Measurements from ENCODE around the gene AKAP13. TPM values are rescaled to one million over a fixed set of nuclear protein-coding genes. Genes with fewer than 3 reads are reported as not detected.

AKAP13 gene
- total RNA-seq, 1 experiment from 2014 or later = 75.3 TPM

- no peak for DNase-seq
- no peaks in the 10 kb centered on the region for H3K27me3 ChIP-seq
- peaks cover 4% of the 10 kb centered on the region for H3K4me1 ChIP-seq
- no peaks in the 10 kb centered on the region for H3K9me3 ChIP-seq (replicated peaks)
- H3K4me3 ChIP-seq = no peak overlapping the region
- H3K36me3 ChIP-seq = peaks cover 3% of the 10 kb centered on the region; the same call in 1 of the 2 replicates
- H3K27ac ChIP-seq = no peak overlapping the region
Measured at GRCh38 chr15:85488997-85489396, 108.6 kb downstream of the AKAP13 start.

- H3K27me3 ChIP-seq = no peaks in the 10 kb centered on the region
- H3K27ac ChIP-seq = no peak overlapping the region
- peaks cover 6% of the 10 kb centered on the region; the same call in 1 of the 2 replicates for H3K36me3 ChIP-seq
- peaks cover 9% of the 10 kb centered on the region for H3K4me1 ChIP-seq
- no peaks in the 10 kb centered on the region for H3K9me3 ChIP-seq (replicated peaks)
- no peak overlapping the region for H3K4me3 ChIP-seq
- DNase-seq = no peak
Measured at GRCh38 chr15:85489773-85490493, 109.5 kb downstream of the AKAP13 start.

- Histone ChIP-seq H3K4me1 (peaks cover 9% of the 10 kb centered on the region), H3K27me3 (no peaks in the 10 kb centered on the region), H3K9me3 (replicated peaks) (no peaks in the 10 kb centered on the region), H3K4me3 (no peak overlapping the region), H3K27ac (no peak overlapping the region), H3K36me3 (peaks cover 6% of the 10 kb centered on the region; the same call in 1 of the 2 replicates)
- DNase-seq = no peak
Measured at GRCh38 chr15:85490856-85491255, 110.5 kb downstream of the AKAP13 start.

GRCh38 chr15:85491691-85492090 lies 111.3 kb downstream of the AKAP13 start:
- Histone ChIP-seq H3K36me3 (peaks cover 6% of the 10 kb centered on the region; the same call in 1 of the 2 replicates), H3K27ac (no peak overlapping the region), H3K4me3 (no peak overlapping the region), H3K4me1 (peaks cover 16% of the 10 kb centered on the region), H3K27me3 (no peaks in the 10 kb centered on the region), H3K9me3 (replicated peaks) (no peaks in the 10 kb centered on the region)
- DNase-seq = no peak

GRCh38 chr15:85492406-85492805 lies 112.0 kb downstream of the AKAP13 start:
- H3K4me3 ChIP-seq = no peak overlapping the region
- no peak for DNase-seq
- peaks cover 6% of the 10 kb centered on the region; the same call in 1 of the 2 replicates for H3K36me3 ChIP-seq
- no peak overlapping the region for H3K27ac ChIP-seq
- no peaks in the 10 kb centered on the region for H3K9me3 ChIP-seq (replicated peaks)
- H3K4me1 ChIP-seq = peaks cover 21% of the 10 kb centered on the region
- H3K27me3 ChIP-seq = no peaks in the 10 kb centered on the region

GRCh38 chr15:85493260-85493659 lies 112.9 kb downstream of the AKAP13 start:
- no peak overlapping the region for H3K27ac ChIP-seq
- no peak for DNase-seq

GRCh38 chr15:85494048-85494777 lies 113.8 kb downstream of the AKAP13 start:
- Histone ChIP-seq H3K9me3 (replicated peaks) (no peaks in the 10 kb centered on the region), H3K4me1 (peaks cover 23% of the 10 kb centered on the region), H3K27me3 (no peaks in the 10 kb centered on the region), H3K4me3 (no peak overlapping the region), H3K36me3 (peaks cover 6% of the 10 kb centered on the region; the same call in 1 of the 2 replicates), H3K27ac (no peak overlapping the region)
- DNase-seq = no peak

More at GRCh38 chr15:85493260-85493659, 112.9 kb downstream of the AKAP13 start:
- no peaks in the 10 kb centered on the region for H3K9me3 ChIP-seq (replicated peaks)
- peaks cover 17% of the 10 kb centered on the region for H3K4me1 ChIP-seq
- H3K27me3 ChIP-seq = no peaks in the 10 kb centered on the region
- H3K36me3 ChIP-seq = peaks cover 6% of the 10 kb centered on the region; the same call in 1 of the 2 replicates
- H3K4me3 ChIP-seq = no peak overlapping the region

GRCh38 chr15:85495096-85495495 lies 114.7 kb downstream of the AKAP13 start:
- H3K36me3 ChIP-seq = peaks cover 6% of the 10 kb centered on the region; the same call in 1 of the 2 replicates
- H3K9me3 ChIP-seq (replicated peaks) = no peaks in the 10 kb centered on the region
- no peak overlapping the region for H3K27ac ChIP-seq
- DNase-seq = no peak
- no peak overlapping the region for H3K4me3 ChIP-seq
- peaks cover 31% of the 10 kb centered on the region for H3K4me1 ChIP-seq
- no peaks in the 10 kb centered on the region for H3K27me3 ChIP-seq

- Histone ChIP-seq H3K36me3 (peaks cover 6% of the 10 kb centered on the region; the same call in 1 of the 2 replicates), H3K27me3 (no peaks in the 10 kb centered on the region), H3K4me3 (no peak overlapping the region), H3K27ac (no peak overlapping the region), H3K9me3 (replicated peaks) (no peaks in the 10 kb centered on the region), H3K4me1 (peaks cover 36% of the 10 kb centered on the region)
- DNase-seq = no peak
Measured at GRCh38 chr15:85495544-85495943, 115.1 kb downstream of the AKAP13 start.

- Histone ChIP-seq H3K27ac (no peak overlapping the region), H3K4me1 (peaks cover 41% of the 10 kb centered on the region), H3K27me3 (no peaks in the 10 kb centered on the region), H3K36me3 (peaks cover 6% of the 10 kb centered on the region; the same call in 1 of the 2 replicates), H3K4me3 (no peak overlapping the region), H3K9me3 (replicated peaks) (no peaks in the 10 kb centered on the region)
- no peak for DNase-seq
Measured at GRCh38 chr15:85496151-85496550, 115.7 kb downstream of the AKAP13 start.

GRCh38 chr15:85496551-85497171 lies 116.3 kb downstream of the AKAP13 start:
- peaks cover 46% of the 10 kb centered on the region for H3K4me1 ChIP-seq
- DNase-seq = no peak
- no peaks in the 10 kb centered on the region for H3K27me3 ChIP-seq
- H3K4me3 ChIP-seq = no peak overlapping the region
- peaks cover 6% of the 10 kb centered on the region; the same call in 1 of the 2 replicates for H3K36me3 ChIP-seq
- H3K9me3 ChIP-seq (replicated peaks) = no peaks in the 10 kb centered on the region
- H3K27ac ChIP-seq = no peak overlapping the region

- H3K9me3 ChIP-seq (replicated peaks) = no peaks in the 10 kb centered on the region
- H3K27ac ChIP-seq = no peak overlapping the region
- H3K36me3 ChIP-seq = peaks cover 6% of the 10 kb centered on the region; the same call in 1 of the 2 replicates
- DNase-seq = no peak
- H3K27me3 ChIP-seq = no peaks in the 10 kb centered on the region
- no peak overlapping the region for H3K4me3 ChIP-seq
- peaks cover 51% of the 10 kb centered on the region for H3K4me1 ChIP-seq
Measured at GRCh38 chr15:85497172-85497569, 116.8 kb downstream of the AKAP13 start.

GRCh38 chr15:85498471-85498870 lies 118.1 kb downstream of the AKAP13 start:
- H3K4me3 ChIP-seq = no peak overlapping the region
- no peak for DNase-seq
- H3K27ac ChIP-seq = no peak overlapping the region
- H3K9me3 ChIP-seq (replicated peaks) = no peaks in the 10 kb centered on the region
- H3K27me3 ChIP-seq = no peaks in the 10 kb centered on the region
- H3K4me1 ChIP-seq = peaks cover 52% of the 10 kb centered on the region
- peaks cover 3% of the 10 kb centered on the region; the same call in 1 of the 2 replicates for H3K36me3 ChIP-seq

- H3K9me3 ChIP-seq (replicated peaks) = no peaks in the 10 kb centered on the region
- H3K4me3 ChIP-seq = no peak overlapping the region
- peak; percentile 11 to 47 for DNase-seq
- H3K27ac ChIP-seq = no peak overlapping the region; the same call in 1 of the 2 replicates
- H3K4me1 ChIP-seq = peaks cover 47% of the 10 kb centered on the region
- H3K27me3 ChIP-seq = no peaks in the 10 kb centered on the region
- H3K36me3 ChIP-seq = no peaks in the 10 kb centered on the region
Measured at GRCh38 chr15:85499371-85499887, 119.0 kb downstream of the AKAP13 start.

Data from SJCRH30 (cell line).